ENCODE results near the gene CES2.

CES2 gene

GRCh38 chr16:66919569-66920298 lies 15.6 kb upstream of the CES2 start:
- H3F3A ChIP-seq (ENCODE audit: insufficient read depth, low read length) = no peaks in the 10 kb centered on the region
- no peaks in the 10 kb centered on the region for H3K36me3 ChIP-seq (ENCODE audit: insufficient read depth, low read length)
- no peaks in the 10 kb centered on the region for H4K20me1 ChIP-seq (ENCODE audit: insufficient read depth, low read length)
- H3K9ac ChIP-seq (ENCODE audit: low read length) = no peak overlapping the region
- no peak for TF ChIP-seq CTCF (IDR thresholded peaks at IDR 0.05; ENCODE audit: low read length)
- no peak for TF ChIP-seq EZH2 (IDR thresholded peaks at IDR 0.05; ENCODE audit: borderline replicate concordance, low read length)
- no peaks in the 10 kb centered on the region for H3K9me2 ChIP-seq (ENCODE audit: low read depth, low read length)
- no peak overlapping the region for H2AFZ ChIP-seq (ENCODE audit: low read length)
- no peak overlapping the region for H3K4me3 ChIP-seq (ENCODE audit: low read depth, low read length, poor library complexity, severe bottlenecking)
- H3K79me2 ChIP-seq (ENCODE audit: insufficient read depth, low read length) = no peaks in the 10 kb centered on the region
- H3K27me3 ChIP-seq (ENCODE audit: insufficient read depth, low read length) = 0 out of 2 replicates have a peak, but pooled peaks cover 4% of the 10 kb centered on the region
- H3K27ac ChIP-seq (ENCODE audit: low read depth, low read length, poor library complexity, severe bottlenecking) = no peak overlapping the region
- no peaks in the 10 kb centered on the region for H3K9me3 ChIP-seq (ENCODE audit: low read length)
- peaks cover 2% of the 10 kb centered on the region for H3K4me1 ChIP-seq (ENCODE audit: insufficient read depth, low read length, severe bottlenecking)
- H3K4me2 ChIP-seq (ENCODE audit: low read length) = no peak overlapping the region

GRCh38 chr16:66920299-66920590 lies 15.1 kb upstream of the CES2 start:
- Histone ChIP-seq H4K20me1 (ENCODE audit: insufficient read depth, low read length) (no peaks in the 10 kb centered on the region), H3K4me3 (ENCODE audit: low read depth, low read length, poor library complexity, severe bottlenecking) (no peak overlapping the region), H3K9ac (ENCODE audit: low read length) (no peak overlapping the region), H3K27me3 (ENCODE audit: insufficient read depth, low read length) (0 out of 2 replicates have a peak, but pooled peaks cover 4% of the 10 kb centered on the region), H3K9me2 (ENCODE audit: low read depth, low read length) (no peaks in the 10 kb centered on the region), H2AFZ (ENCODE audit: low read length) (no peak overlapping the region), H3K4me1 (ENCODE audit: insufficient read depth, low read length, severe bottlenecking) (peaks cover 7% of the 10 kb centered on the region), H3K4me2 (ENCODE audit: low read length) (no peak overlapping the region), H3K9me3 (ENCODE audit: low read length) (no peaks in the 10 kb centered on the region), H3K36me3 (ENCODE audit: insufficient read depth, low read length) (no peaks in the 10 kb centered on the region), H3K27ac (ENCODE audit: low read depth, low read length, poor library complexity, severe bottlenecking) (no peak overlapping the region), H3F3A (ENCODE audit: insufficient read depth, low read length) (no peaks in the 10 kb centered on the region), H3K79me2 (ENCODE audit: insufficient read depth, low read length) (no peaks in the 10 kb centered on the region)
- TF ChIP-seq CTCF (IDR thresholded peaks at IDR 0.05; ENCODE audit: low read length) (no peak), EZH2 (IDR thresholded peaks at IDR 0.05; ENCODE audit: borderline replicate concordance, low read length) (no peak)

- TF ChIP-seq CTCF (IDR thresholded peaks at IDR 0.05; ENCODE audit: low read length) (no peak), EZH2 (IDR thresholded peaks at IDR 0.05; ENCODE audit: borderline replicate concordance, low read length) (no peak)
- H3F3A ChIP-seq (ENCODE audit: insufficient read depth, low read length) = no peaks in the 10 kb centered on the region
- no peaks in the 10 kb centered on the region for H3K9me3 ChIP-seq (ENCODE audit: low read length)
- no peaks in the 10 kb centered on the region for H3K36me3 ChIP-seq (ENCODE audit: insufficient read depth, low read length)
- H3K4me3 ChIP-seq (ENCODE audit: low read depth, low read length, poor library complexity, severe bottlenecking) = no peak overlapping the region
- H3K27me3 ChIP-seq (ENCODE audit: insufficient read depth, low read length) = 0 out of 2 replicates have a peak, but pooled peaks cover 4% of the 10 kb centered on the region
- no peak overlapping the region for H3K27ac ChIP-seq (ENCODE audit: low read depth, low read length, poor library complexity, severe bottlenecking)
- peaks cover 10% of the 10 kb centered on the region for H3K4me1 ChIP-seq (ENCODE audit: insufficient read depth, low read length, severe bottlenecking)
- no peak overlapping the region for H3K9ac ChIP-seq (ENCODE audit: low read length)
- no peaks in the 10 kb centered on the region for H4K20me1 ChIP-seq (ENCODE audit: insufficient read depth, low read length)
- H2AFZ ChIP-seq (ENCODE audit: low read length) = no peak overlapping the region
- no peaks in the 10 kb centered on the region for H3K79me2 ChIP-seq (ENCODE audit: insufficient read depth, low read length)
- no peaks in the 10 kb centered on the region for H3K9me2 ChIP-seq (ENCODE audit: low read depth, low read length)
- no peak overlapping the region for H3K4me2 ChIP-seq (ENCODE audit: low read length)
Measured at GRCh38 chr16:66920924-66921680, 14.2 kb upstream of the CES2 start.
